Stimulated activated naive CD8-positive, alpha-beta T cell treated with anti-CD3 and anti-CD28 coated beads, Interleukin-15, amount 100 ng/mL, for 72 hours (primary cell): ENCODE measurements around the gene RASGRF2.

Experiments used
- ATAC-seq: fragments of 150-1000 bp; cut with Tn5 transposase; 2 replicates; pipeline ENCODE4 v1.10.0; 2021; ENCODE audit warnings: mild to moderate bottlenecking, moderate library complexity
- DNase-seq, 2 donors: peaks; one replicate each; pipeline ENCODE4 v3.0.0; 2021 to 2022
- H3K27ac Mint-ChIP-seq, 2 donors: one replicate each; pipeline ENCODE4 v1.8.0; 2022; ENCODE audit warnings: mild to moderate bottlenecking in 2 of 2, mixed read lengths in 2 of 2, moderate library complexity in 2 of 2
- H3K27me3 Mint-ChIP-seq: one replicate; pipeline ENCODE4 v1.8.0; 2022; ENCODE audit warnings: mixed read lengths
- H3K4me1 Mint-ChIP-seq: one replicate; pipeline ENCODE4 v1.8.0; 2022; ENCODE audit warnings: mild to moderate bottlenecking, mixed read lengths
- H3K4me3 Mint-ChIP-seq, 2 donors: one replicate each; pipeline ENCODE4 v1.8.0; 2022; ENCODE audit warnings: mild to moderate bottlenecking in 2 of 2, mixed read lengths in 2 of 2, moderate library complexity in 1 of 2
- H3K9me3 Mint-ChIP-seq, 2 donors: one replicate each; pipeline ENCODE4 v1.8.0; 2022; ENCODE audit warnings: mixed read lengths in 2 of 2

RASGRF2 gene

GRCh38 chr5:81136557-81136956 lies 176.4 kb downstream of the RASGRF2 start:
- ATAC-seq: no peak

GRCh38 chr5:81137833-81138232 lies 177.7 kb downstream of the RASGRF2 start:
- no peak overlapping the region for H3K4me3 Mint-ChIP-seq
- H3K4me1 Mint-ChIP-seq: no peaks in the 10 kb centered on the region
- DNase-seq (no peak), ATAC-seq (no peak)
- no peaks in the 10 kb centered on the region for H3K27me3 Mint-ChIP-seq
- no peaks in the 10 kb centered on the region for H3K9me3 Mint-ChIP-seq
- no peak overlapping the region for H3K27ac Mint-ChIP-seq

More at GRCh38 chr5:81136557-81136956, 176.4 kb downstream of the RASGRF2 start:
- Mint-ChIP-seq H3K4me3 (no peak overlapping the region), H3K27ac (no peak overlapping the region), H3K9me3 (no peaks in the 10 kb centered on the region), H3K27me3 (no peaks in the 10 kb centered on the region), H3K4me1 (no peaks in the 10 kb centered on the region)
- no peak for DNase-seq

- DNase-seq (no peak), ATAC-seq (no peak)
- H3K27me3 Mint-ChIP-seq: no peaks in the 10 kb centered on the region
- no peak overlapping the region for H3K27ac Mint-ChIP-seq
- no peak overlapping the region for H3K4me3 Mint-ChIP-seq
- no peaks in the 10 kb centered on the region for H3K9me3 Mint-ChIP-seq
- H3K4me1 Mint-ChIP-seq: no peaks in the 10 kb centered on the region
These were observed 180.3 kb downstream of the RASGRF2 start for GRCh38 chr5:81140441-81140840.

GRCh38 chr5:81140943-81141342 lies 180.8 kb downstream of the RASGRF2 start:
- DNase-seq: no peak
- Mint-ChIP-seq H3K9me3 (no peaks in the 10 kb centered on the region), H3K4me1 (no peaks in the 10 kb centered on the region), H3K27ac (no peak overlapping the region), H3K4me3 (no peak overlapping the region), H3K27me3 (no peaks in the 10 kb centered on the region)
- ATAC-seq: no peak

GRCh38 chr5:81142108-81142507 lies 181.9 kb downstream of the RASGRF2 start:
- DNase-seq: no peak

GRCh38 chr5:81145329-81145935 lies 185.3 kb downstream of the RASGRF2 start:
- H3K27me3 Mint-ChIP-seq: no peaks in the 10 kb centered on the region
- H3K4me3 Mint-ChIP-seq: no peak overlapping the region
- H3K27ac Mint-ChIP-seq: no peak overlapping the region
- H3K9me3 Mint-ChIP-seq: no peaks in the 10 kb centered on the region
- H3K4me1 Mint-ChIP-seq: peaks cover 13% of the 10 kb centered on the region
- ATAC-seq (no peak), DNase-seq (no peak)

More at GRCh38 chr5:81142108-81142507, 181.9 kb downstream of the RASGRF2 start:
- Mint-ChIP-seq H3K4me1 (peaks cover 2% of the 10 kb centered on the region), H3K27me3 (no peaks in the 10 kb centered on the region), H3K4me3 (no peak overlapping the region), H3K9me3 (no peaks in the 10 kb centered on the region), H3K27ac (no peak overlapping the region)
- no peak for ATAC-seq

- ATAC-seq: no peak
- DNase-seq: no peak
- H3K27ac Mint-ChIP-seq: no peak overlapping the region
- H3K27me3 Mint-ChIP-seq: no peaks in the 10 kb centered on the region
- H3K4me3 Mint-ChIP-seq: no peak overlapping the region
- peaks cover 13% of the 10 kb centered on the region for H3K4me1 Mint-ChIP-seq
- no peaks in the 10 kb centered on the region for H3K9me3 Mint-ChIP-seq
These were observed 185.9 kb downstream of the RASGRF2 start for GRCh38 chr5:81146031-81146430.

GRCh38 chr5:81147011-81147885 lies 187.1 kb downstream of the RASGRF2 start:
- DNase-seq: no peak
- no peaks in the 10 kb centered on the region for H3K9me3 Mint-ChIP-seq
- no peak overlapping the region for H3K4me3 Mint-ChIP-seq
- H3K27ac Mint-ChIP-seq: no peak overlapping the region
- H3K4me1 Mint-ChIP-seq: peaks cover 13% of the 10 kb centered on the region
- no peak for ATAC-seq
- no peaks in the 10 kb centered on the region for H3K27me3 Mint-ChIP-seq

GRCh38 chr5:81147886-81148571 lies 187.9 kb downstream of the RASGRF2 start:
- ATAC-seq (no peak), DNase-seq (no peak)
- Mint-ChIP-seq H3K4me1 (peaks cover 13% of the 10 kb centered on the region), H3K4me3 (peak overlapping the region in 1 of 2 donors; percentile 42), H3K27ac (no peak overlapping the region), H3K27me3 (no peaks in the 10 kb centered on the region), H3K9me3 (peaks cover 2 to 3% of the 10 kb centered on the region in 2 donors)

GRCh38 chr5:81151546-81151945 lies 191.4 kb downstream of the RASGRF2 start:
- H3K4me1 Mint-ChIP-seq: peaks cover 13% of the 10 kb centered on the region
- DNase-seq: no peak

GRCh38 chr5:81154725-81155124 lies 194.6 kb downstream of the RASGRF2 start:
- Mint-ChIP-seq H3K9me3 (peaks cover 17 to 22% of the 10 kb centered on the region in 2 donors), H3K4me1 (no peaks in the 10 kb centered on the region), H3K27me3 (no peaks in the 10 kb centered on the region), H3K4me3 (no peak overlapping the region), H3K27ac (no peak overlapping the region)
- no peak for DNase-seq
- ATAC-seq: no peak

More at GRCh38 chr5:81151546-81151945, 191.4 kb downstream of the RASGRF2 start:
- Mint-ChIP-seq H3K4me3 (no peak overlapping the region), H3K27ac (no peak overlapping the region), H3K9me3 (peaks cover 17 to 22% of the 10 kb centered on the region in 2 donors), H3K27me3 (no peaks in the 10 kb centered on the region)
- no peak for ATAC-seq

GRCh38 chr5:81156732-81157131 lies 196.6 kb downstream of the RASGRF2 start:
- no peak overlapping the region for H3K4me3 Mint-ChIP-seq
- H3K9me3 Mint-ChIP-seq: peaks cover 17 to 22% of the 10 kb centered on the region in 2 donors
- ATAC-seq (no peak), DNase-seq (no peak)
- no peaks in the 10 kb centered on the region for H3K27me3 Mint-ChIP-seq
- H3K4me1 Mint-ChIP-seq: no peaks in the 10 kb centered on the region
- H3K27ac Mint-ChIP-seq: no peak overlapping the region

GRCh38 chr5:81161012-81161601 lies 200.9 kb downstream of the RASGRF2 start:
- no peak for ATAC-seq
- no peak overlapping the region for H3K4me3 Mint-ChIP-seq

GRCh38 chr5:81162501-81162900 lies 202.3 kb downstream of the RASGRF2 start:
- H3K27me3 Mint-ChIP-seq: no peaks in the 10 kb centered on the region
- peaks cover 24% of the 10 kb centered on the region for H3K4me1 Mint-ChIP-seq
- DNase-seq: no peak
- H3K9me3 Mint-ChIP-seq: no peaks in the 10 kb centered on the region
- no peak overlapping the region for H3K4me3 Mint-ChIP-seq
- no peak overlapping the region for H3K27ac Mint-ChIP-seq
- ATAC-seq: no peak

More at GRCh38 chr5:81161012-81161601, 200.9 kb downstream of the RASGRF2 start:
- Mint-ChIP-seq H3K4me1 (peaks cover 24% of the 10 kb centered on the region), H3K9me3 (peaks cover 0 to under 1% of the 10 kb centered on the region in 2 donors), H3K27me3 (no peaks in the 10 kb centered on the region), H3K27ac (no peak overlapping the region)
- no peak for DNase-seq

- peak; percentile 96 for ATAC-seq
- Mint-ChIP-seq H3K27ac (no peak overlapping the region), H3K4me3 (no peak overlapping the region), H3K4me1 (peaks cover 24% of the 10 kb centered on the region), H3K9me3 (no peaks in the 10 kb centered on the region), H3K27me3 (no peaks in the 10 kb centered on the region)
- DNase-seq: peak in 1 of 2 donors; percentile 44
These were observed 203.5 kb downstream of the RASGRF2 start for GRCh38 chr5:81163651-81164050.
